H9 (cell line): ENCODE data around the gene FERMT2. TPM values are rescaled to one million over a fixed set of nuclear protein-coding genes. Genes with fewer than 3 reads are reported as not detected.

Source experiments
- DNase-seq: peaks from one replicate; pipeline ENCODE4 v3.0.0-alpha.2; 2017
- H2AFZ ChIP-seq: one replicate; pipeline ENCODE4 v1.6.1; 2013; ENCODE audit warnings: mild to moderate bottlenecking, low read length, control low read depth, moderate library complexity
- H2AK5ac ChIP-seq: 2 replicates; pipeline ENCODE4 v1.6.1; 2013; ENCODE audit warnings: low read length, control low read depth, mixed read lengths; ENCODE audit not compliant: insufficient read length
- H2BK120ac ChIP-seq: one replicate; pipeline ENCODE4 v1.6.1; 2013; ENCODE audit warnings: low read depth, mild to moderate bottlenecking, low read length, control low read depth, inconsistent platforms; ENCODE audit not compliant: poor library complexity, severe bottlenecking
- H2BK12ac ChIP-seq: 2 replicates; pipeline ENCODE4 v1.6.1; 2013; ENCODE audit warnings: low read length, control low read depth, mixed read lengths, low read depth; ENCODE audit not compliant: insufficient read length
- H2BK15ac ChIP-seq: 2 replicates; pipeline ENCODE4 v1.6.1; 2013; ENCODE audit warnings: low read depth, low read length, control low read depth
- H2BK20ac ChIP-seq: one replicate; pipeline ENCODE4 v1.6.1; 2013; ENCODE audit warnings: low read depth, mild to moderate bottlenecking, low read length, control low read depth, inconsistent platforms; ENCODE audit not compliant: poor library complexity, severe bottlenecking
- H2BK5ac ChIP-seq: 2 replicates; pipeline ENCODE4 v1.6.1; 2013; ENCODE audit warnings: low read length, control low read depth, mixed read lengths; ENCODE audit not compliant: insufficient read length
- H3K14ac ChIP-seq: 2 replicates; pipeline ENCODE4 v1.6.1; 2013; ENCODE audit warnings: low read length, control low read depth; ENCODE audit not compliant: insufficient read depth
- H3K18ac ChIP-seq: 2 replicates; pipeline ENCODE4 v1.6.1; 2013; ENCODE audit warnings: low read depth, mild to moderate bottlenecking, mixed read lengths, low read length, control low read depth; ENCODE audit not compliant: insufficient read length
- H3K23ac ChIP-seq: 2 replicates; pipeline ENCODE4 v1.6.1; 2013; ENCODE audit warnings: low read length, control low read depth, mixed read lengths, low read depth; ENCODE audit not compliant: insufficient read length
- H3K23me2 ChIP-seq: 2 replicates; pipeline ENCODE4 v1.6.1; 2013; ENCODE audit warnings: low read depth, mild to moderate bottlenecking, mixed read lengths, low read length, control low read depth; ENCODE audit not compliant: insufficient read length, poor library complexity, severe bottlenecking
- H3K27ac ChIP-seq: 2 replicates; pipeline ENCODE4 v1.5.1; 2013; ENCODE audit warnings: low read length, control low read depth, mixed read lengths, low read depth; ENCODE audit not compliant: insufficient read length
- H3K27me3 ChIP-seq: 2 replicates; pipeline ENCODE4 v1.6.1; 2013; ENCODE audit warnings: low read length, control low read depth, inconsistent platforms; ENCODE audit not compliant: insufficient read depth
- H3K4ac ChIP-seq: 2 replicates; pipeline ENCODE4 v1.6.1; 2013; ENCODE audit warnings: low read depth, mild to moderate bottlenecking, control low read depth, inconsistent platforms, low read length, moderate library complexity
- H3K4me1 ChIP-seq: 2 replicates; pipeline ENCODE4 v1.6.1; 2013; ENCODE audit warnings: low read length, control low read depth, inconsistent platforms; ENCODE audit not compliant: insufficient read depth
- H3K4me2 ChIP-seq: 2 replicates; pipeline ENCODE4 v1.6.1; 2013; ENCODE audit warnings: low read length, control low read depth, mixed read lengths; ENCODE audit not compliant: insufficient read length, insufficient read depth
- H3K56ac ChIP-seq: 2 replicates; pipeline ENCODE4 v1.6.1; 2013; ENCODE audit warnings: low read depth, mild to moderate bottlenecking, mixed read lengths, low read length, control low read depth; ENCODE audit not compliant: insufficient read length
- H3K79me1 ChIP-seq: 2 replicates; pipeline ENCODE4 v1.6.1; 2013; ENCODE audit warnings: low read depth, mild to moderate bottlenecking, moderate library complexity, low read length, control low read depth, inconsistent platforms; ENCODE audit not compliant: insufficient read depth, poor library complexity, severe bottlenecking
- H3K79me2 ChIP-seq: 2 replicates; pipeline ENCODE4 v1.6.1; 2013; ENCODE audit warnings: low read length, control low read depth, inconsistent platforms; ENCODE audit not compliant: insufficient read depth
- H3K9ac ChIP-seq: 2 replicates; pipeline ENCODE4 v1.6.1; 2013; ENCODE audit warnings: low read length, control low read depth, mixed read lengths; ENCODE audit not compliant: insufficient read length; ENCODE audit errors: extremely low read depth
- H3K9me3 ChIP-seq: one replicate; pipeline ENCODE4 v1.6.1; 2013; ENCODE audit warnings: low read depth, low read length, inconsistent platforms; ENCODE audit not compliant: control insufficient read depth
- H3T11ph ChIP-seq: one replicate; pipeline ENCODE4 v1.6.1; 2013; ENCODE audit warnings: mild to moderate bottlenecking, low read length, control low read depth, inconsistent platforms
- H4K20me1 ChIP-seq: one replicate; pipeline ENCODE4 v1.6.1; 2013; ENCODE audit not compliant: control insufficient read depth, insufficient read length, insufficient read depth
- H4K5ac ChIP-seq: 2 replicates; pipeline ENCODE4 v1.6.1; 2013; ENCODE audit warnings: low read depth, mild to moderate bottlenecking, mixed read lengths, low read length, control low read depth; ENCODE audit not compliant: insufficient read length
- H4K8ac ChIP-seq: replicated peaks from 2 replicates; pipeline ENCODE4 v1.6.1; 2013; ENCODE audit warnings: low read length, control low read depth, mixed read lengths, low read depth; ENCODE audit not compliant: insufficient read length
- H4K91ac ChIP-seq: 2 replicates; pipeline ENCODE4 v1.6.1; 2013; ENCODE audit warnings: low read depth, mild to moderate bottlenecking, moderate library complexity, mixed read lengths, low read length, control low read depth; ENCODE audit not compliant: insufficient read length
- H3K27ac Mint-ChIP-seq, 3 experiments: 2 replicates in 2 of 3; 3 replicates in 1 of 3; pipeline ENCODE4 v1.8.0; 2020 to 2021; ENCODE audit warnings: mixed read lengths in 3 of 3, mild to moderate bottlenecking in 1 of 3, moderate library complexity in 1 of 3
- H3K27me3 Mint-ChIP-seq: 2 replicates; pipeline ENCODE4 v1.8.0; 2021; ENCODE audit warnings: low read depth, mild to moderate bottlenecking, moderate library complexity, mixed read lengths
- H3K36me3 Mint-ChIP-seq, 3 experiments: 2 replicates in 2 of 3; 3 replicates in 1 of 3; pipeline ENCODE4 v1.8.0; 2020 to 2021; ENCODE audit warnings: low read depth in 3 of 3, mixed read lengths in 3 of 3; ENCODE audit not compliant: insufficient read depth in 1 of 3
- H3K4me1 Mint-ChIP-seq, 2 experiments: 2 replicates each; pipeline ENCODE4 v1.8.0; 2020; ENCODE audit warnings: mixed read lengths in 2 of 2
- H3K4me3 Mint-ChIP-seq, 2 experiments: 2 replicates in 1 of 2; 3 replicates in 1 of 2; pipeline ENCODE4 v1.8.0; 2020 to 2021; ENCODE audit warnings: mild to moderate bottlenecking in 2 of 2, mixed read lengths in 2 of 2, moderate library complexity in 1 of 2
- H3K9me3 Mint-ChIP-seq, 2 experiments: 2 replicates in 1 of 2; 3 replicates in 1 of 2; pipeline ENCODE4 v1.8.0; 2020; ENCODE audit warnings: mild to moderate bottlenecking in 2 of 2, mixed read lengths in 2 of 2, moderate library complexity in 1 of 2
- CTCF ChIP-seq: fragments of 200-600 bp; sonication (generic); conservative IDR thresholded peaks from 3 replicates; pipeline ENCODE4 v1.8.0; 2021; ENCODE audit warnings: antibody characterized with exemption, mild to moderate bottlenecking
- WGBS: extraction: QIAGEN DNeasy Blood & Tissue Kit; methylation state at CpG from one replicate; pipeline ENCODE4 v1.1.7; 2013; ENCODE audit warnings: missing lambda C conversion rate, low lambda C conversion rate, mixed read lengths; ENCODE audit not compliant: insufficient read length; ENCODE audit errors: extremely low coverage; 5-methylcytosine and 5-hydroxymethylcytosine counted together
- total RNA-seq: library from RNA; stranded (reverse); gene quantifications from 2 replicates; pipeline ENCODE4 v1.2.1, GENCODE V29; 2021

The FERMT2 gene
- total RNA-seq, 1 experiment from 2014 or later = 128 TPM

GRCh38 chr14:52808101-52808500 lies 142.7 kb downstream of the FERMT2 start:
- H3K9me3 Mint-ChIP-seq = no peaks in the 10 kb centered on the region; a peak in 1 of 5 replicates
- no peak overlapping the region for H2AK5ac ChIP-seq
- no peak overlapping the region for H3K4ac ChIP-seq
- no peak overlapping the region for H3K27ac ChIP-seq
- no peak overlapping the region for H3K18ac ChIP-seq
- no peaks in the 10 kb centered on the region for H3K27me3 ChIP-seq
- no peaks in the 10 kb centered on the region for H3K27me3 Mint-ChIP-seq
- no peaks in the 10 kb centered on the region for H3K79me2 ChIP-seq
- peaks cover 7 to 8% of the 10 kb centered on the region in 2 experiments; a peak in 3 of 4 replicates for H3K4me1 Mint-ChIP-seq
- H2AFZ ChIP-seq = no peak overlapping the region
- H3K56ac ChIP-seq = no peak overlapping the region
- no peak for DNase-seq
- H4K20me1 ChIP-seq = no peaks in the 10 kb centered on the region
- no peak overlapping the region for H2BK120ac ChIP-seq
- no peaks in the 10 kb centered on the region for H3K4me1 ChIP-seq
- no peaks in the 10 kb centered on the region for H3K9me3 ChIP-seq
- H2BK15ac ChIP-seq = no peak overlapping the region
- H3K23ac ChIP-seq = no peak overlapping the region
- no peak overlapping the region for H3K27ac Mint-ChIP-seq
- H3K14ac ChIP-seq = no peak overlapping the region
- H4K91ac ChIP-seq = no peak overlapping the region
- no peak overlapping the region for H3T11ph ChIP-seq
- no peaks in the 10 kb centered on the region for H3K79me1 ChIP-seq
- TF ChIP-seq CTCF = no peak
- no peak overlapping the region for H4K5ac ChIP-seq
- no peaks in the 10 kb centered on the region for H3K23me2 ChIP-seq
- H2BK5ac ChIP-seq = no peak overlapping the region
- H3K4me3 Mint-ChIP-seq = no peak overlapping the region
- WGBS = no CpG with 5 or more reads among the region's 1 CpG
- H2BK20ac ChIP-seq = no peak overlapping the region
- no peak overlapping the region for H4K8ac ChIP-seq
- H3K9ac ChIP-seq = no peak overlapping the region
- H2BK12ac ChIP-seq = no peak overlapping the region
- H3K36me3 Mint-ChIP-seq = no peaks in the 10 kb centered on the region
- H3K4me2 ChIP-seq = no peak overlapping the region

Other genes starting within 250 kb of the FERMT2 start
- 98.1 and 103 TPM in 2 replicates for gene PSMC6, start 243.8 kb downstream of the FERMT2 start, total RNA-seq
- gene STYX, start 220.9 kb downstream of the FERMT2 start, total RNA-seq = 24.0 and 26.9 TPM in 2 replicates
- gene GNPNAT1, start 159.4 kb downstream of the FERMT2 start, total RNA-seq = 49.0 and 51.5 TPM in 2 replicates
- 12.8 and 15.7 TPM in 2 replicates for gene DDHD1, start 202.3 kb upstream of the FERMT2 start, total RNA-seq